ENCODE data around the gene KCTD2.
A peak's percentile ranks its signal among the peaks of the same experiment; 100 is the strongest.

The KCTD2 gene

GRCh38 chr17:75097865-75098264 lies 50.8 kb downstream of the KCTD2 start:
- no peak overlapping the region for H3K4me3 ChIP-seq (ENCODE audit: low read depth, low read length)
- no peak for TF ChIP-seq CTCF (IDR thresholded peaks at IDR 0.05; ENCODE audit: low read depth, low read length)

- no peak for TF ChIP-seq CTCF (IDR thresholded peaks at IDR 0.05; ENCODE audit: low read depth, low read length)
- H3K4me3 ChIP-seq (ENCODE audit: low read depth, low read length): no peak overlapping the region
Measured at GRCh38 chr17:75098861-75099260, 51.8 kb downstream of the KCTD2 start.

DNA sequence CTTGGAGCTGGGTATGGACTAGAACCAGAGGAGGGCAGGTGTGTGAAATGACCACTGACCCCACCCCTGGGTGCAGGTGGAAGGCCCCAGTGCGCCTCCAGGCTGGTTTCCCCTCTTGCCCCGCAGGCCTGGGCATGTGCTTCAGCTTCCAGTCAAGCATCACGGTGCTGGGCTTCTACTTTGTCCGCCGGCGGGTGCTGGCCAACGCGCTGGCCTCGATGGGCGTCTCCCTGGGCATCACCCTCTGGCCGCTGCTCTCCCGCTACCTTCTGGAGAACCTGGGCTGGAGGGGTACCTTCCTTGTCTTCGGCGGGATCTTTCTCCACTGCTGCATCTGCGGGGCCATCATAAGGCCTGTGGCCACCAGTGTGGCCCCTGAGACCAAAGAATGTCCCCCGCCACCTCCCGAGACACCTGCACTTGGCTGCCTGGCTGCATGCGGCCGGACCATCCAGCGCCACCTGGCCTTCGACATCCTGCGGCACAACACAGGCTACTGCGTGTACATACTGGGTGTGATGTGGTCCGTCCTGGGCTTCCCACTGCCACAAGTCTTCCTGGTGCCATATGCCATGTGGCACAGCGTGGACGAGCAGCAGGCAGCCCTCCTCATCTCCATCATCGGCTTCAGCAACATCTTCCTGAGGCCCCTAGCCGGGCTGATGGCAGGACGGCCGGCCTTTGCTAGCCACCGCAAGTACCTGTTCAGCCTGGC lies 53.0 kb downstream of the KCTD2 start:
- H3K4me3 ChIP-seq (ENCODE audit: low read depth, low read length): no peak overlapping the region
- no peak for TF ChIP-seq CTCF (IDR thresholded peaks at IDR 0.05; ENCODE audit: low read depth, low read length)

DNA sequence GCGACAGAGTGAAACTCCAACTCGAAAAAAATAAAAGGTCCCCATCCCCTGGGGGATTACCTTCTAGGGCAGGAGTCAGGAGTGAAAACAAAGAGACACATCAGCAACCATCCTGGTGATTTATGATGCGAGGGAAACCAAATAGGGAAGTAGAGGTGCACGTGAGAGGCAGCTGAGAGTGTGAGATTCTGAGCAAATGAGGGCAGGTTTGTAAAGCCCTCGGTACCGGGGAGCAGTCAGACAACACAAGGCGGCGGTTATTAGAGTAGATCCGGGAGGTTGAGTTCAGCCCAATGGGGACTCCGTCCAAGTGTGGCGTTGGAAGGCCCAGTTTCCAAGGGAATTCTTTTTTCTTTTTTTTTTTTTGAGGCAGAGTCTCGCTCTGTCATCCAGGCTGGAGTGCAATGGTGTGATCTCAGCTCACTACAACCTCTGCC lies 55.4 kb downstream of the KCTD2 start:
- TF ChIP-seq CTCF (IDR thresholded peaks at IDR 0.05; ENCODE audit: low read depth, low read length): no peak
- no peak overlapping the region for H3K4me3 ChIP-seq (ENCODE audit: low read depth, low read length)

- TF ChIP-seq CTCF (IDR thresholded peaks at IDR 0.05; ENCODE audit: low read depth, low read length): no peak
- H3K4me3 ChIP-seq (ENCODE audit: low read depth, low read length): no peak overlapping the region
Measured at GRCh38 chr17:75103601-75104554, 56.9 kb downstream of the KCTD2 start.

GRCh38 chr17:75105126-75106080 lies 58.4 kb downstream of the KCTD2 start:
- H3K4me3 ChIP-seq (ENCODE audit: low read depth, low read length): no peak overlapping the region
- peak; percentile 93 for TF ChIP-seq CTCF (IDR thresholded peaks at IDR 0.05; ENCODE audit: low read depth, low read length)

Data from WI38 (cell line).